Erythroblast (primary cell): ENCODE results near the gene TMEM260.

Source experiments
- GATA1 ChIP-seq: IDR thresholded peaks from 2 replicates; pipeline ENCODE4 v1.6.1; 2011; ENCODE audit warnings: low read depth, mild to moderate bottlenecking, control low read depth, low read length, moderate library complexity
- POLR2A ChIP-seq: IDR thresholded peaks from 2 replicates; pipeline ENCODE4 v1.6.1; 2011; ENCODE audit warnings: mild to moderate bottlenecking, low read length

GRCh38 chr14:56598519-56598918, 18.9 kb downstream of the TMEM260 start:
- TF ChIP-seq POLR2A (no peak), GATA1 (no peak)
